Large intestine (tissue), 3 donors: ENCODE results near the gene TMEM205. TPM values are rescaled to one million over a fixed set of nuclear protein-coding genes. Genes with fewer than 3 reads are reported as not detected.
"Not testable (repeated sequence)": the region's sequence is repeated elsewhere in the genome, so short reads cannot be mapped to it uniquely, and the experiment has no call there.

Experiments used
- DNase-seq, 2 donors: peaks; one replicate each; pipeline versions ENCODE4 v3.0.0 to v3.0.0-alpha.2; 2013
- H3K27ac ChIP-seq: one replicate; pipeline ENCODE4 v1.5.1; 2013; ENCODE audit warnings: low read length
- H3K27me3 ChIP-seq: 2 replicates; pipeline ENCODE4 v1.6.1; 2013; ENCODE audit warnings: low read length; ENCODE audit not compliant: control insufficient read depth, insufficient read depth
- H3K36me3 ChIP-seq: 2 replicates; pipeline ENCODE4 v1.6.1; 2013; ENCODE audit warnings: low read length; ENCODE audit not compliant: control insufficient read depth, insufficient read depth
- H3K4me1 ChIP-seq: one replicate; pipeline ENCODE4 v1.6.1; 2013; ENCODE audit warnings: low read length; ENCODE audit not compliant: control insufficient read depth, insufficient read depth
- H3K4me3 ChIP-seq: one replicate; pipeline ENCODE4 v1.5.1; 2013; ENCODE audit warnings: low read length
- H3K9me3 ChIP-seq: one replicate; pipeline ENCODE4 v1.6.1; 2013; ENCODE audit warnings: mild to moderate bottlenecking, low read depth, low read length, moderate library complexity; ENCODE audit not compliant: control insufficient read depth
- WGBS: methylation state at CpG from one replicate; pipeline ENCODE4 v1.1.5; 2013; ENCODE audit warnings: low lambda C conversion rate; ENCODE audit not compliant: insufficient coverage; 5-methylcytosine and 5-hydroxymethylcytosine counted together
- polyA plus RNA-seq: library from polyadenylated mRNA; unstranded; fragments of 120-200 nt; gene quantifications from one replicate; pipeline ENCODE4 v1.2.1, GENCODE V29; 2013

Gene TMEM205
- polyA plus RNA-seq, 1 donor, result 111 TPM

- no peaks in the 10 kb centered on the region for H3K9me3 ChIP-seq
- no peak overlapping the region for H3K27ac ChIP-seq
- peaks cover 4% of the 10 kb centered on the region for H3K27me3 ChIP-seq
- peaks cover 7% of the 10 kb centered on the region for H3K36me3 ChIP-seq
- H3K4me3 ChIP-seq, result no peak overlapping the region
- no peak for DNase-seq
- H3K4me1 ChIP-seq, result peaks cover 21% of the 10 kb centered on the region
- WGBS, result no CpG with 5 or more reads among the region's 11 CpGs
Observed at GRCh38 chr19:11359421-11359820, 13.4 kb upstream of the TMEM205 start.

- Histone ChIP-seq H3K4me1 (peaks cover 13% of the 10 kb centered on the region), H3K4me3 (no peak overlapping the region), H3K36me3 (peaks cover 2% of the 10 kb centered on the region), H3K9me3 (no peaks in the 10 kb centered on the region), H3K27me3 (peaks cover 4% of the 10 kb centered on the region), H3K27ac (no peak overlapping the region)
- no CpG with 5 or more reads among the region's 11 CpGs for WGBS
- no peak for DNase-seq
Observed at GRCh38 chr19:11356676-11357550, 10.8 kb upstream of the TMEM205 start.

- no peak overlapping the region for H3K27ac ChIP-seq
- H3K36me3 ChIP-seq, result peaks cover 2% of the 10 kb centered on the region
- no peaks in the 10 kb centered on the region for H3K9me3 ChIP-seq
- H3K4me1 ChIP-seq, result peaks cover 5% of the 10 kb centered on the region
- DNase-seq, result no peak
- WGBS, result no CpG with 5 or more reads among the region's 6 CpGs
- peaks cover 4% of the 10 kb centered on the region for H3K27me3 ChIP-seq
- peak overlapping the region; percentile 21 for H3K4me3 ChIP-seq
Observed at GRCh38 chr19:11356074-11356397, 10.0 kb upstream of the TMEM205 start.

- peaks cover 4% of the 10 kb centered on the region for H3K27me3 ChIP-seq
- H3K4me1 ChIP-seq, result no peaks in the 10 kb centered on the region
- H3K4me3 ChIP-seq, result peak within 1 kb of the TSS; percentile 21
- H3K9me3 ChIP-seq, result no peaks in the 10 kb centered on the region
- DNase-seq, result peak; percentile 75 to 76
- no peaks in the 10 kb centered on the region for H3K36me3 ChIP-seq
- H3K27ac ChIP-seq, result no peak within 1 kb of the TSS
- no CpG with 5 or more reads among the region's 62 CpGs for WGBS
Observed at GRCh38 chr19:11355160-11356073, 9.3 kb upstream of the TMEM205 start, which contains the start of gene PLPPR2. Gene PLPPR2 (plus strand): TSS chr19:11355432. CDS start chr19:11357674, 2,242 bp downstream.

- not testable (repeated sequence) for H3K9me3 ChIP-seq, DNase-seq, H3K4me3 ChIP-seq, H3K27ac ChIP-seq, H3K36me3 ChIP-seq, H3K4me1 ChIP-seq, H3K27me3 ChIP-seq
- no CpG with 5 or more reads among the region's 4 CpGs for WGBS
Observed at GRCh38 chr19:11354102-11354501, 8.0 kb upstream of the TMEM205 start.

GRCh38 chr19:11349171-11349570 is 3.1 kb upstream of the TMEM205 start:
- Histone ChIP-seq H3K9me3 (peaks cover 3% of the 10 kb centered on the region), H3K27me3 (no peaks in the 10 kb centered on the region), H3K4me3 (no peak overlapping the region), H3K36me3 (no peaks in the 10 kb centered on the region), H3K4me1 (peaks cover 17% of the 10 kb centered on the region), H3K27ac (no peak overlapping the region)
- WGBS, result no CpG with 5 or more reads among the region's 4 CpGs
- no peak for DNase-seq

- WGBS, result no CpG with 5 or more reads among the region's 7 CpGs
- peaks cover 3% of the 10 kb centered on the region for H3K9me3 ChIP-seq
- no peak overlapping the region for H3K27ac ChIP-seq
- no peak for DNase-seq
- no peak overlapping the region for H3K4me3 ChIP-seq
- H3K27me3 ChIP-seq, result no peaks in the 10 kb centered on the region
- H3K36me3 ChIP-seq, result peaks cover 4% of the 10 kb centered on the region
- H3K4me1 ChIP-seq, result peaks cover 28% of the 10 kb centered on the region
Observed at GRCh38 chr19:11347546-11348039, 1.5 kb upstream of the TMEM205 start.

GRCh38 chr19:11345122-11345803 is 805 bp downstream of the TMEM205 start:
- peaks cover 12% of the 10 kb centered on the region for H3K36me3 ChIP-seq
- WGBS, result no CpG with 5 or more reads among the region's 15 CpGs
- peak overlapping the region; percentile 77 for H3K4me3 ChIP-seq
- peaks cover 3% of the 10 kb centered on the region for H3K9me3 ChIP-seq
- peak overlapping the region; percentile 83 for H3K27ac ChIP-seq
- H3K27me3 ChIP-seq, result no peaks in the 10 kb centered on the region
- DNase-seq, result peak in 1 of 2 donors; percentile 53
- H3K4me1 ChIP-seq, result peaks cover 28% of the 10 kb centered on the region

- no peak overlapping the region for H3K4me3 ChIP-seq
- no CpG with 5 or more reads among the region's 3 CpGs for WGBS
- peaks cover 3% of the 10 kb centered on the region for H3K9me3 ChIP-seq
- H3K4me1 ChIP-seq, result peaks cover 34% of the 10 kb centered on the region
- H3K27me3 ChIP-seq, result no peaks in the 10 kb centered on the region
- no peak for DNase-seq
- H3K36me3 ChIP-seq, result peaks cover 12% of the 10 kb centered on the region
- no peak overlapping the region for H3K27ac ChIP-seq
Observed at GRCh38 chr19:11342429-11342828, 3.6 kb downstream of the TMEM205 start.

- H3K27me3 ChIP-seq, H3K27ac ChIP-seq, H3K9me3 ChIP-seq, DNase-seq: not testable (repeated sequence)
- Histone ChIP-seq H3K36me3 (peaks cover 35% of the 10 kb centered on the region), H3K4me1 (peaks cover 38% of the 10 kb centered on the region), H3K4me3 (peak overlapping the region; percentile 84)
- WGBS, result no CpG with 5 or more reads among the region's 8 CpGs
Observed at GRCh38 chr19:11340099-11340467, 6.0 kb downstream of the TMEM205 start.
